OCI-LY1 (cell line): ENCODE results near the gene HAUS7.

Experiments used
- EZH2 ChIP-seq: fragments of 200-600 bp; sonication (generic), shearing (Covaris generic); IDR thresholded peaks from 2 replicates; pipeline ENCODE4 v1.8.0; 2017; ENCODE audit warnings: borderline replicate concordance, mixed run types, mild to moderate bottlenecking, antibody characterized with exemption, low read length, moderate library complexity, mixed read lengths
- TF ChIP-seq, protein P1 (sequence below): fragments of 200-600 bp; sonication (generic), shearing (Covaris generic); IDR thresholded peaks from 2 replicates; pipeline ENCODE4 v1.5.1; 2017; ENCODE audit warnings: mild to moderate bottlenecking, antibody characterized with exemption, low read length, moderate library complexity, mixed read lengths

DNA sequence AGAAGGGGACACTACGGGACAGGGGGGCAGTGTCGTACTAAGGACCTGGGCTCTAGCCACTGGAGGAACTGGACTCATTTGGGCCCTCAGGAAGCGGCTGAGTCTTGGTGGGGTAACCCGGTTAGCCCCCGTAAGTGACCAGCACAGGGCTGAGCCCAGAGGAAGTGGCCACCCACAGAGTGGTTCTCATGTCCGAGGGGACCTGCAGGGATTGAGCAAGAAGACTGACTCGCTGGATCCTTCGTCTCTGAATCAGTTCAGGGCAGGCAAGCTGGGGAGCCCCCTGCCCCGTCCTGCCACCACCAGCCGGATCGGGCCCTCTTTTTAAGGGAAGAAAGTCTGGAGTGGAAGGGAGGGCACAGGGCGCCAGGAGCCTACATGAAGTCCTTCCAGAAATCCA lies 23.7 kb upstream of the HAUS7 start:
- TF ChIP-seq, protein P1, sequence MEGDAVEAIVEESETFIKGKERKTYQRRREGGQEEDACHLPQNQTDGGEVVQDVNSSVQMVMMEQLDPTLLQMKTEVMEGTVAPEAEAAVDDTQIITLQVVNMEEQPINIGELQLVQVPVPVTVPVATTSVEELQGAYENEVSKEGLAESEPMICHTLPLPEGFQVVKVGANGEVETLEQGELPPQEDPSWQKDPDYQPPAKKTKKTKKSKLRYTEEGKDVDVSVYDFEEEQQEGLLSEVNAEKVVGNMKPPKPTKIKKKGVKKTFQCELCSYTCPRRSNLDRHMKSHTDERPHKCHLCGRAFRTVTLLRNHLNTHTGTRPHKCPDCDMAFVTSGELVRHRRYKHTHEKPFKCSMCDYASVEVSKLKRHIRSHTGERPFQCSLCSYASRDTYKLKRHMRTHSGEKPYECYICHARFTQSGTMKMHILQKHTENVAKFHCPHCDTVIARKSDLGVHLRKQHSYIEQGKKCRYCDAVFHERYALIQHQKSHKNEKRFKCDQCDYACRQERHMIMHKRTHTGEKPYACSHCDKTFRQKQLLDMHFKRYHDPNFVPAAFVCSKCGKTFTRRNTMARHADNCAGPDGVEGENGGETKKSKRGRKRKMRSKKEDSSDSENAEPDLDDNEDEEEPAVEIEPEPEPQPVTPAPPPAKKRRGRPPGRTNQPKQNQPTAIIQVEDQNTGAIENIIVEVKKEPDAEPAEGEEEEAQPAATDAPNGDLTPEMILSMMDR = no peak
- TF ChIP-seq EZH2 = no peak
